ENCODE measurements around the gene APOLD1.
"Not testable (repeated sequence)": the region's sequence is repeated elsewhere in the genome, so short reads cannot be mapped to it uniquely, and the experiment has no call there.

APOLD1 gene

DNA sequence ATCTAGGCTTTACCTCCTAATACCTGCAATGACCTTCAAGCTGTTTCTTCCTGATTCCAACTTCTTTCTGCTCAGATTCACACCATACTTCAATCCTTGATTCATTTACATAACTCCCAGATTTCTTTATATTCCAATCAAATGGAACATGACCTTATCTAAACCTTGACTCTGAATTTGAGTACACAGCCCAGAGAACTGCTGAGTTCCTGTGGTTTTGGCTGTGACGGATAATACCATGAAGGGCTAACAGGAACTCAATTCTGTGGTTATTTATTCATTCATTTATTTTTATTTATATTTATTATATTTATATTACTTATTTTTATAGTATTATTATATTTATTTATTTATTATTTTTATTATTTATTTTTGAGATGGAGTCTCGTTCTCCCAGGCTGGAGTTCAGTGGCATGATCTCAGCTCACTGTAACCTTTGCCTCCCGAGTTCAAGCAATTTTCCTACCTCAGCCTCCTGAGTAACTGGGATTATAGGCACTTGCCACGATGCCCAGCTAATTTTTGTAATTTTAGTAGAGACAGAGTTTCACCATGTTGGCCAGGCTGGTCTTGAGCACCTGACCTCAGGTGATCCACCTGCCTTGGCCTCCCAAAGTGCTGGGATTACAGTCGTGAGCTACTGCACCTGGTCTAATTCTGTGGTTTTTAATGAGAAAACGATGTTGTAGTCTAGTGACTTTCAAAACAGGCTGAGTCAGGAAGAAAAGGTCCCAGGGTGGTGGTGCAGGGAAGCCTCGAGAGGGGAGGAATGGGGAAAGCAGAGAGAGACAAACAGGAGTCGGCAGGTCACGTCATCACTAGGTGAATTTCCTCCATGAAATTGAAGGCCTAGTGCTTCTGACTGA, 11.7 kb downstream of the APOLD1 start:
- Histone ChIP-seq H3K36me3 (ENCODE audit: control insufficient read depth, insufficient read depth, low read length) (no peaks in the 10 kb centered on the region), H3K4me3 (ENCODE audit: insufficient read depth, low read depth, low read length, poor library complexity, severe bottlenecking) (no peak overlapping the region), H3K4me1 (ENCODE audit: control insufficient read depth, insufficient read depth, low read length, poor library complexity, severe bottlenecking) (no peaks in the 10 kb centered on the region), H3K27ac (ENCODE audit: insufficient read depth, low read length, poor library complexity, severe bottlenecking) (no peak overlapping the region), H3K27me3 (replicated peaks; ENCODE audit: control insufficient read depth, insufficient read depth, low read length, poor library complexity, severe bottlenecking) (no peaks in the 10 kb centered on the region), H3K9me3 (ENCODE audit: control insufficient read depth, low read length) (no peaks in the 10 kb centered on the region)
- no peak for DNase-seq

DNA sequence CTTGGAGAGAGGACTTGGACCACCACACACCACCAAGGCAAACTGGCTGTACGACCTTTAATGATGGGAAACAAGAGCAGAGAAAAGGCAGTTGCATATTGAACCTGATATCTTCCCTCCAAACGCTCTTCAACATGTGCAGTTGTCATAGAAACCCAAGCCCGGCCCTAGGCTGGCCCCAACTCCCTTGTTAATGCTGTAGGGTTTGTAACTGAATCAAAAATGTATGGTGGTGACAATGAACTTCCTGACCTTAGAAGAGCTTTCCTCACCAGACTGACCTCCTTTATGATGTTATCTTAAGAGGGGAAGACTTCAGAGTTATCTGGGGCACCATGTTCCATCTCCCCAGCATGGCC, 12.3 kb downstream of the APOLD1 start:
- Histone ChIP-seq H3K27ac (ENCODE audit: insufficient read depth, low read length, poor library complexity, severe bottlenecking) (no peak overlapping the region), H3K36me3 (ENCODE audit: control insufficient read depth, insufficient read depth, low read length) (no peaks in the 10 kb centered on the region), H3K4me3 (ENCODE audit: insufficient read depth, low read depth, low read length, poor library complexity, severe bottlenecking) (no peak overlapping the region), H3K9me3 (ENCODE audit: control insufficient read depth, low read length) (no peaks in the 10 kb centered on the region), H3K27me3 (replicated peaks; ENCODE audit: control insufficient read depth, insufficient read depth, low read length, poor library complexity, severe bottlenecking) (no peaks in the 10 kb centered on the region), H3K4me1 (ENCODE audit: control insufficient read depth, insufficient read depth, low read length, poor library complexity, severe bottlenecking) (no peaks in the 10 kb centered on the region)
- DNase-seq, result no peak

- Histone ChIP-seq H3K36me3 (ENCODE audit: control insufficient read depth, insufficient read depth, low read length) (no peaks in the 10 kb centered on the region), H3K4me1 (ENCODE audit: control insufficient read depth, insufficient read depth, low read length, poor library complexity, severe bottlenecking) (peaks cover 6% of the 10 kb centered on the region), H3K27me3 (replicated peaks; ENCODE audit: control insufficient read depth, insufficient read depth, low read length, poor library complexity, severe bottlenecking) (no peaks in the 10 kb centered on the region), H3K4me3 (ENCODE audit: insufficient read depth, low read depth, low read length, poor library complexity, severe bottlenecking) (no peak overlapping the region), H3K9me3 (ENCODE audit: control insufficient read depth, low read length) (no peaks in the 10 kb centered on the region), H3K27ac (ENCODE audit: insufficient read depth, low read length, poor library complexity, severe bottlenecking) (no peak overlapping the region)
- no peak for DNase-seq
Observed at GRCh38 chr12:12798480-12798879, 13.0 kb downstream of the APOLD1 start.

- no peak for DNase-seq
- Histone ChIP-seq H3K36me3 (ENCODE audit: control insufficient read depth, insufficient read depth, low read length) (no peaks in the 10 kb centered on the region), H3K27ac (ENCODE audit: insufficient read depth, low read length, poor library complexity, severe bottlenecking) (no peak overlapping the region), H3K4me3 (ENCODE audit: insufficient read depth, low read depth, low read length, poor library complexity, severe bottlenecking) (no peak overlapping the region), H3K27me3 (replicated peaks; ENCODE audit: control insufficient read depth, insufficient read depth, low read length, poor library complexity, severe bottlenecking) (no peaks in the 10 kb centered on the region), H3K4me1 (ENCODE audit: control insufficient read depth, insufficient read depth, low read length, poor library complexity, severe bottlenecking) (peaks cover 11% of the 10 kb centered on the region), H3K9me3 (ENCODE audit: control insufficient read depth, low read length) (no peaks in the 10 kb centered on the region)
Observed at GRCh38 chr12:12799163-12799920, 13.9 kb downstream of the APOLD1 start.

GRCh38 chr12:12800406-12801180, 15.1 kb downstream of the APOLD1 start:
- H3K4me1 ChIP-seq (ENCODE audit: control insufficient read depth, insufficient read depth, low read length, poor library complexity, severe bottlenecking), result peaks cover 11% of the 10 kb centered on the region
- no peaks in the 10 kb centered on the region for H3K9me3 ChIP-seq (ENCODE audit: control insufficient read depth, low read length)
- H3K4me3 ChIP-seq (ENCODE audit: insufficient read depth, low read depth, low read length, poor library complexity, severe bottlenecking), result no peak overlapping the region
- DNase-seq, result no peak
- no peaks in the 10 kb centered on the region for H3K36me3 ChIP-seq (ENCODE audit: control insufficient read depth, insufficient read depth, low read length)
- no peaks in the 10 kb centered on the region for H3K27me3 ChIP-seq (replicated peaks; ENCODE audit: control insufficient read depth, insufficient read depth, low read length, poor library complexity, severe bottlenecking)
- H3K27ac ChIP-seq (ENCODE audit: insufficient read depth, low read length, poor library complexity, severe bottlenecking), result no peak overlapping the region

- H3K4me1 ChIP-seq (ENCODE audit: control insufficient read depth, insufficient read depth, low read length, poor library complexity, severe bottlenecking), result peaks cover 12% of the 10 kb centered on the region
- not testable (repeated sequence) for H3K27me3 ChIP-seq (replicated peaks; ENCODE audit: control insufficient read depth, insufficient read depth, low read length, poor library complexity, severe bottlenecking); H3K4me3 ChIP-seq (ENCODE audit: insufficient read depth, low read depth, low read length, poor library complexity, severe bottlenecking); H3K36me3 ChIP-seq (ENCODE audit: control insufficient read depth, insufficient read depth, low read length); H3K27ac ChIP-seq (ENCODE audit: insufficient read depth, low read length, poor library complexity, severe bottlenecking); DNase-seq; H3K9me3 ChIP-seq (ENCODE audit: control insufficient read depth, low read length)
Observed at GRCh38 chr12:12801656-12802055, 16.2 kb downstream of the APOLD1 start.

- Histone ChIP-seq H3K4me3 (ENCODE audit: insufficient read depth, low read depth, low read length, poor library complexity, severe bottlenecking) (no peak overlapping the region), H3K9me3 (ENCODE audit: control insufficient read depth, low read length) (no peaks in the 10 kb centered on the region), H3K4me1 (ENCODE audit: control insufficient read depth, insufficient read depth, low read length, poor library complexity, severe bottlenecking) (peaks cover 27% of the 10 kb centered on the region), H3K27me3 (replicated peaks; ENCODE audit: control insufficient read depth, insufficient read depth, low read length, poor library complexity, severe bottlenecking) (no peaks in the 10 kb centered on the region), H3K36me3 (ENCODE audit: control insufficient read depth, insufficient read depth, low read length) (no peaks in the 10 kb centered on the region), H3K27ac (ENCODE audit: insufficient read depth, low read length, poor library complexity, severe bottlenecking) (no peak overlapping the region)
- DNase-seq, result peak in 2 of 3 donors; percentile 17 to 32
Observed at GRCh38 chr12:12803186-12803585, 17.7 kb downstream of the APOLD1 start.

DNA sequence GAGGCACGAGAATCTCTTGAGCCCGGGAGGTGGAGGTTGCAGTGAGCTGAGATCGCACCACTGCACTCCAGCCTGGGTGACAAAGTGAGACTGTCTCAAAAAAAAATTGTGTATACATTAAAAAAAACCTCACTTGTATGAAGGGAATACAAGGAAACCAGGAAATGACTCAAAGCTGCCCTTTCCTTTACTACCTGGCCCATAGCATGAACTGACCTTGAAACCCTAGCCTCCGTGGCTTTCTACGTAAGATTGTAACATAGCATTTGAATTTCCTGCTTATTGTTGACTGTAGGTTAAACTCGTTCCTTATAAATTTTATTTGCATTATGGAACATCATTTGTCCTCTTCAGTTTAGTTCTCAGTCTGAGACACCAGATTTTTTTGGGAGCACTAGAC, 18.6 kb downstream of the APOLD1 start:
- Histone ChIP-seq H3K4me1 (ENCODE audit: control insufficient read depth, insufficient read depth, low read length, poor library complexity, severe bottlenecking) (peaks cover 34% of the 10 kb centered on the region), H3K4me3 (ENCODE audit: insufficient read depth, low read depth, low read length, poor library complexity, severe bottlenecking) (no peak overlapping the region), H3K27ac (ENCODE audit: insufficient read depth, low read length, poor library complexity, severe bottlenecking) (no peak overlapping the region), H3K9me3 (ENCODE audit: control insufficient read depth, low read length) (no peaks in the 10 kb centered on the region), H3K36me3 (ENCODE audit: control insufficient read depth, insufficient read depth, low read length) (no peaks in the 10 kb centered on the region), H3K27me3 (replicated peaks; ENCODE audit: control insufficient read depth, insufficient read depth, low read length, poor library complexity, severe bottlenecking) (no peaks in the 10 kb centered on the region)
- DNase-seq, result no peak

- Histone ChIP-seq H3K4me3 (ENCODE audit: insufficient read depth, low read depth, low read length, poor library complexity, severe bottlenecking) (no peak overlapping the region), H3K36me3 (ENCODE audit: control insufficient read depth, insufficient read depth, low read length) (no peaks in the 10 kb centered on the region), H3K27ac (ENCODE audit: insufficient read depth, low read length, poor library complexity, severe bottlenecking) (no peak overlapping the region), H3K9me3 (ENCODE audit: control insufficient read depth, low read length) (no peaks in the 10 kb centered on the region), H3K27me3 (replicated peaks; ENCODE audit: control insufficient read depth, insufficient read depth, low read length, poor library complexity, severe bottlenecking) (no peaks in the 10 kb centered on the region), H3K4me1 (ENCODE audit: control insufficient read depth, insufficient read depth, low read length, poor library complexity, severe bottlenecking) (peaks cover 38% of the 10 kb centered on the region)
- DNase-seq, result no peak
Observed at GRCh38 chr12:12804432-12804886, 19.0 kb downstream of the APOLD1 start.
